SHP77 treated with DMSO at 0.1 percent for 48 hours (cell line): ENCODE measurements around the gene IGLL5.

Experiments
- DNase-seq: peaks from one replicate; lab custom pipeline; 2025; lab: John Stamatoyannopoulos, UW

IGLL5 gene

GRCh38 chr22:22863001-22863400 is 24.6 kb upstream of the IGLL5 start:
- DNase-seq: no peak

- no peak for DNase-seq
Measured at GRCh38 chr22:22865311-22866072, 22.1 kb upstream of the IGLL5 start.

GRCh38 chr22:22866381-22867111 is 21.1 kb upstream of the IGLL5 start:
- DNase-seq: no peak

GRCh38 chr22:22867996-22868715 is 19.5 kb upstream of the IGLL5 start:
- no peak for DNase-seq

GRCh38 chr22:22870577-22871404 is 16.8 kb upstream of the IGLL5 start:
- no peak for DNase-seq

- no peak for DNase-seq
Measured at GRCh38 chr22:22871536-22872278, 15.9 kb upstream of the IGLL5 start.

GRCh38 chr22:22872722-22873708 is 14.6 kb upstream of the IGLL5 start:
- DNase-seq: no peak

GRCh38 chr22:22877523-22878210 is 9.9 kb upstream of the IGLL5 start:
- no peak for DNase-seq

GRCh38 chr22:22878211-22878570 is 9.4 kb upstream of the IGLL5 start:
- no peak for DNase-seq

DNA sequence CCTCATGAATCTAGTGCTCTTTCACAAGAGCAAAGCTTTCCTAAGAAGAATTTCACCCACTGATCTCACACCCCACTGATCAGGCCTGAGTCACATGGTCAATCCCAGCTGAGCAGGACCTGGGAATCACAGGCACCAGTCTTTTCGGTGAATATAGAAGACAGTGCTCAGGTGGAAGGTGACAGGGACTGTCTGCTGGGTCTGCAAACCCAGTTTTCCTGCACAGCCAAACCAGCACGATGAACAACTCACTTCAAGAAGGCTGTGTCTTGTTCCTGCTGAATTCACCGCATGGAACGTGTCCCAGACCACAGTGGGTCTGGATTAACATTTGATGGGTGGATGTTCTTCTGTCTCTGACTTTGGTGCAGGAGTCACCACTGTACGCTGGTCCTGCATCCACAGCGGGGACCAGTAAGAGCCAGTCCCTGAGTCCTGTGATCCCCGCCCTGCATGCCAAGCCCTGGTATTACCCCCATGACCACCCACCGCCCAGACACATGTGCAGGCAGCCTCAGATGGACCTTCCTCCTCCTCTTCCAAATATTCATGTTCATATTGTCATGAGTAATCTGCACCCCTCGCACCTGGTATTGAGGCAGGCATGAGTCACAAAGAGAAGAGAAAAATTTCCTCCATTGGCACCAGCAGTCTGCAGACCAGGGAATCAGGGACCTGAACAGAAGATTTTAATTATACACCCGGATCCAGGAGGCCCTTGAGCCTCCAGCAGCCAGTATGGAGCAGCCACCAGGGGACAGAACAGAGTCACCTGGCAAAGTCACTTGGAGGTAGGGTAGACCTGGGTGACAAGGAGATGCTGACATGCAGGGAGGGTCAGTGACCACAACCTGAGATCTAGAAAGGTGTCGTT is 8.6 kb upstream of the IGLL5 start:
- DNase-seq: no peak

DNA sequence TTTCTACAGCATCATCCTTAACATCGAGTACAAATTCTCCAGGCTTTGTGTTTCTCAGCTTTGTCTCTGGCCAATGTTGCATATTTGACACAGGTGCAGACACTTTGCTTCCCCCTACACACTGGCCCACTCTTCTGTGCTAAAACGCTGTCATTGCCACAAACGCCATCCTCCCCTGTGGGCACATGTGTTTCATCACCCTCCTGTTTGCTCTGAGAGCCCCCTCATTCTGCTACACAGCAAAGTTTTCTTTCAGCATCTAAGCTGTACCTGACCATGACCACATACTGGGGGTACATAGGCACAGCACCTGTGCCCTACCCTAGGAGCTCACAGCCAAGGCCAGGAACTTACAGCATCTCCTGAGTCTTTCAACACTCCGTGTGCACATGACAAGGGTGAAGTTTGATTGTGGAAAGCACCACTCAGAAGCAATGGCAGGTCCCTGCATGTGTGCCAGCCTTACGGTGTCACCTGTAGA is 7.9 kb upstream of the IGLL5 start:
- DNase-seq: no peak

DNA sequence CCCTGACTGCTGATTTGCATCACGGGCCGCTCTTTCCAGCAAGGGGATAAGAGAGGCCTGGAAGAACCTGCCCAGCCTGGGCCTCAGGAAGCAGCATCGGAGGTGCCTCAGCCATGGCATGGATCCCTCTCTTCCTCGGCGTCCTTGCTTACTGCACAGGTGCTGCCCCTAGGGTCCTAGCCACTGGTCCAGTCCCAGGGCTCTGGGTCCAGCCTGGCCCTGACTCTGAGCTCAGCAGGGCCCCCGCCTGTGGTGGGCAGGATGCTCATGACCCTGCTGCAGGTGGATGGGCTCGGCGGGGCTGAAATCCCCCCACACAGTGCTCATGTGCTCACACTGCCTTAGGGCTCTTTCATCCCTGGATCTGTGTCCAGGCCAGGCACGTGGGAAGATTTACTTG is 7.0 kb upstream of the IGLL5 start:
- DNase-seq: no peak

DNA sequence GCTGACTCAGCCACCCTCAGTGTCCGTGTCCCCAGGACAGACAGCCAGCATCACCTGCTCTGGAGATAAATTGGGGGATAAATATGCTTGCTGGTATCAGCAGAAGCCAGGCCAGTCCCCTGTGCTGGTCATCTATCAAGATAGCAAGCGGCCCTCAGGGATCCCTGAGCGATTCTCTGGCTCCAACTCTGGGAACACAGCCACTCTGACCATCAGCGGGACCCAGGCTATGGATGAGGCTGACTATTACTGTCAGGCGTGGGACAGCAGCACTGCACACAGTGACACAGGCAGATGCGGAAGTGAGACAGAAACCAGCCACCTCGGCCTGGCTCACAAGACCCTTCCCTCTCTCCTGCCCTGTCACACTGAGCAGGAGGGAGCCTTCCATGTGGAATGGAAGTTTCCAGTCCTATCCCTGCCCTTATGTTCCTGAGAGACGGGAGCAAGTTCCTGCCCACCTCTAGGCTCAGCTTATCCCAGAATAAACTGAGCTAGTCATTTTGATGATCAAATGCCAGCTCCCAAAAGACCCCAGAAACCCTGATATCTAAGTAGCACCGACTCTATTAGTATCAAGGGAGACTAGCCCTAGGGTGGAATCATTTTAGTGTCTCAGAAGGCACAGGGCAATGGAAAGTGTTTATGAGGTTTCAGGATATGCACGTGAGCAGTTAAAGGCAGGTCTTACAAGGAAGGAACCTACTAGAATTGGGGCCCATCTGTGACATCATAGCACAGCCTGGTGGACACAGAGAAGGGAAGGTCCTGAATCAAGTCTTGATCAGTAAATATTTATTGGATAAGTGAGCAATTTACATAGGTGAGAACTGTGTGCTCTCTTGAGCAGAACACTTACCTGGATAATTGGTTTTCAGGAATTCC is 6.3 kb upstream of the IGLL5 start:
- DNase-seq: no peak

DNA sequence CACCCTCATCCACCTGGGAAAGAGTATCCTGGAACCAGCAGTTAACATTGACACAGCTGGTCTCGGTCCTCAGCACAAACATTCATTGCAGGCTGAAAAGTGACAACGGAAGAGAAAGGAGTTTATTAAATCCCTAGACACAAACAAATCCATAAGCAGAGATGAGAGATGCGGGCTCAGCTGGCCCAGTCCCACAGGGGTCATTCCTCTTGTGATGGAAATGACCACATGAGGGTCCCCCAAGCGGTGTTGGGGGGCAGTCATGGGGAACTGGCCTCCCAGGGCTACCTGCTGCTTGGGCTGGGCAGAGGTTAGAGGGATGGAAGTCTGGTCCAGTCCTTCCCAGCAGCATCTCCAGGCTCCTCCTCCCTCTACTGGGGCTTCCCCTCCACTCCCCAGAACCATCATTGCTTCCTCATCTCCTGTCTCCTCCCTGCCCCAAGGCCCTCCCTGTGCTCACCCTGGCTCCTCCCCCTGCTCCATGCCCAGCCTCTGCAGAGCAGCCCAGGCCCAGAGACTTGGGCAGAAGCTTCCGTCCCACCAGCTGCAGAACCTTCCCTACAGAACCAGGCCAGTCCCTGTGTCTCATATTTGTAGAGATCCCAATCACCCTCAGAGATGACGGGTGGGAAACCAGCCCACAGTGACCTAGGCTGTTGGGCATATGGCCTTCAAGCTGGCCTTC is 5.4 kb upstream of the IGLL5 start:
- DNase-seq: no peak

GRCh38 chr22:22883090-22883727 is 4.4 kb upstream of the IGLL5 start:
- DNase-seq: no peak
